DMS53 treated with DMSO at 0.1 percent for 48 hours (cell line): Measurements from ENCODE around the gene PSG7.
"Not testable (repeated sequence)": the region's sequence is repeated elsewhere in the genome, so short reads cannot be mapped to it uniquely, and the experiment has no call there.

ENCODE experiments used
- DNase-seq: peaks from one replicate; lab custom pipeline; 2025; ENCODE audit not compliant: unreplicated experiment; lab: John Stamatoyannopoulos, UW

PSG7 gene

GRCh38 chr19:42916931-42917330 lies 20.1 kb downstream of the PSG7 start:
- DNase-seq = not testable (repeated sequence)

DNA sequence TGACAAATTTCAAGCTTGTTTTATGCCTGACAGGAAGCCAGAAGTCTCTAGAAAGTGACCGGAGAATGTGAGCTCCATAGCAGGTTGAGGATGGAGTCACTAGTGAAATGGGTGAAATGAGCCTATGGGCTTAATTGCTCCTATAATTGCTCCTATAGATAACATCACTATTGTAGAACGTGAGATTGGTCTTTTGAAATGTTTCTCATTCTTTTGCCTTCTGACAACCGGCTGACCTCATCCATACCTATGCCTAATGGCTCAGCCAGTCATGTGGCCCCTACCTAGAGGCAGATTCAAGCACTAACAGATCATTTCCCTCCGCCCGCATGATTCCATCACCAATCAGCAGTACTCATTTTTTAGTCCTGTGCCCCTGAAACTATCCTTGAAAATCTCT lies 23.5 kb downstream of the PSG7 start:
- not testable (repeated sequence) for DNase-seq

GRCh38 chr19:42912941-42913340 lies 24.1 kb downstream of the PSG7 start:
- DNase-seq = not testable (repeated sequence)

- DNase-seq = not testable (repeated sequence)
These were observed 25.3 kb downstream of the PSG7 start for GRCh38 chr19:42911731-42912130.

DNA sequence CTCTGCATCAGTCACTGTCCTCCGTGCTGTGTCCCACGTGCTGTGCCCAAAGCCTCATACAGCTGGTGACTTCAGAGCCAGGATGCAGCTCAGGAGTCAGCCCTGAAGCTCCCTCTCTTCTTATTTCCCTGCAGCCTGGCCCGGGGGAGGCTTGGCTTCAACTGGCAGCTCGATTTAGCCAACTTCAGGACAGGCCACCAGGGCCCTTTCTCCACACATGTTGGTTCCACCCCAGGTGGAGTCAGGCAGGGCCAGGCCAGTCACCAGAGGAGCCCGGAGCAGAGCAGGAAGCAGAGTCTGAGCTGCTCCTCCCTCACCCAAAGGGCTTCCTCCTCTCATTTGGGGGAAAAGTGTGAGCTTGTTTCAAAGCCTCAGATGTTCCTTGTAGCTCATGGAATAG lies 30.8 kb downstream of the PSG7 start:
- DNase-seq = not testable (repeated sequence)

DNA sequence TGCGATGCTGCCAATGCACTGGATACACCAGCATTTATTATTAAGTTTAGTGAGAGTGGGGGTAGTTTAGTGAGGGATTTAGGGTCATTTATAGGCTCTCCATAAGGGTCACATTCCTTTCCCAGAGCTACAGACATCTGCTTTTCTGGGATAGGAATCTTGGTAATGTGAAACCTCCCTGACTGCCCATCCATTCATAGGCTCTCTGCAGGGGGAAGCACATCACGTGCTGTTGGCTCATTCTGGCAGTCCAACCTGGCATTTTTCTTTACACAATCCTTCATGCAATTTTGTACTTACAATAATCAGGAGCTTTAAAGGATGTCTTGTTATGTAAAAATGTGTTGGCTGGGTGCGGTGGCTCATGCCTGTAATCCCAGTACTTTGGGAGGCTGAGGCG lies 36.4 kb downstream of the PSG7 start:
- DNase-seq = not testable (repeated sequence)

DNA sequence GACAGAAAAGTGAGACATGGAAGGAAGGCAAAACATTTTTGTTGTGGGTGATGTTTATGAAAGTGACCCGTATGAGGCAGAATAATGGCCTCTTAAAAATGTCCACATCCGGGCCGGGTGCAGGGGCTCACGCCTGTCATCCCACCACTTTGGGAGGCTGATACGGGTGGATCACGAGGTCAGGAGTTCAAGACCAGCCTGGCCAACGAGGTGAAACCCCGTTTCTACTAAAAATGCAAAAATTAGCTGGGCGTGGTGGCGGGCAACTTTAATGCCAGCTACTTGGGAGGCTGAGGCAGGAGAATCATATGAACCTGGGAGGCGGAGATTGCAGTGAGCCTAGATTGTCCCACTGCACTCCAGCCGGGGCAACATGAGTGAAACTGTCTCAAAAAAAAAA lies 37.3 kb downstream of the PSG7 start:
- not testable (repeated sequence) for DNase-seq

GRCh38 chr19:42899110-42899509 lies 37.9 kb downstream of the PSG7 start:
- DNase-seq = not testable (repeated sequence)

GRCh38 chr19:42898656-42899055 lies 38.4 kb downstream of the PSG7 start:
- not testable (repeated sequence) for DNase-seq

- DNase-seq = not testable (repeated sequence)
These were observed 39.3 kb downstream of the PSG7 start for GRCh38 chr19:42897729-42898128.

- not testable (repeated sequence) for DNase-seq
These were observed 46.6 kb downstream of the PSG7 start for GRCh38 chr19:42890446-42890845.

DNA sequence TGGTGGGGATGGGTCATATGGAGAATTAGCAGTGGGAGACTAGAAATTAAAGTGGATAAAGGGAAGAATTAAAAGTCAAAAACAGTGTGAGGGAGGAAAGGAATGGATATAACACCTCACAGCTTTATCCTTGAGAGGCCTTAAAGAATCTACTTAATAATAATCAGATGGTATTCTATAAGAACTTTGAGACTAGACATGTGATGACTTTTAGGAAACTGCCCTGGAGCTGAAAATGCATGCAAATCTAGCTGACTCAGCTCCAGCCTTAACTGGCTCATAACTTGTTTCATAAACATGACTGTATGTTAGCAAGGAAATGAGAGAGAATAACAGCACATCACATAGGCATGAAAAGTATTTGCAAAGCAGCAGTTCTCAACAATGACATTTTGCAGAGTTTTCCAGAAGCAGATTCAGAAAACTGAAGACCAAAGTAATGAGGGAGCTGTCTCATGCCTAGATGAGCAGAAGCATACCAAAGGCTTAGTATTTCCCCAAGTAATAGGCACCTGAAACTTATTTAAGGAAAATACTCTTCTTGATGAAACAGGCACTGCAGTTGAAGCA lies 49.0 kb downstream of the PSG7 start:
- DNase-seq = not testable (repeated sequence)

- DNase-seq = not testable (repeated sequence)
These were observed 54.3 kb downstream of the PSG7 start for GRCh38 chr19:42882730-42883129.

- not testable (repeated sequence) for DNase-seq
These were observed 55.0 kb downstream of the PSG7 start for GRCh38 chr19:42882010-42882409.

DNA sequence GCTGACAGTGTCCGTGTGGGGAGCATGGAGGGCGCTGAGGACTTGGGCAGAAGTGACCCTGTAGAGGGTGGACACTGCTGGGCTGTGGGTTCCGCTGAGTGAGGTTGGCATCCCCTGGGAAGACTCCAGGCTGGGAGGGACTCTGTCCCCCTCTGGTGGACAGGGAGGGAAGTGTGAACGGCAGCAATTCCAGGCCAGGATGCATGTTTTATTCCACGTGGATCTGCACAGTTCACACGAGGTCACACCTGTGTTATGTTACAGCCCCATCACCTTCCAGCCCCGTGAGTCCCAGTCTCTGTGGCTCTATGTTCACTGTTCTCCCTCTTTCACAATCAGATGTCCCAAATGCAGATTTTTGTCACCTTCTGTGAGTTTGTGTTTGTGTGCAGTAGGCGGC lies 55.7 kb downstream of the PSG7 start:
- DNase-seq = not testable (repeated sequence)

GRCh38 chr19:42880621-42881020 lies 56.4 kb downstream of the PSG7 start:
- not testable (repeated sequence) for DNase-seq

DNA sequence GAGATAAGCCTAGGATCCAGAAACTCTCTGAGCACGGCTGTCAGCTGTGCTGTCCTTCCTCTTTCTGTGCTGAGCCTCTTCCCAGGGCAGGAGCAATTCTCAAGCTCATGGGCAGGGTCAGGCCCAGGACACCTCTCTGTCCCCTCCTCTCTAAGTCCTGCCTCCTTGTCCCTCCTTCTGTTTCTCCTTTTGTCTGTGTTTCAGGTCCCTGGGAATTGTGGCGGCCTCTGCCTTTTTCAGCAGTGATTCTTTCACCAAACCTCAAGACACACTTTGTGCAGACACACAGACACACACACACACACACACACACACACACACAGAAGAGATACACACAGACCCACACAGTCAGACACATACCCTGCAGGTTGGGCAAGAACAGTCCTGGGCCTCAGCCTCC lies 57.4 kb downstream of the PSG7 start, which contains the start of gene PSG1:
PSG1 (minus strand) TSS at position 101 of the 400 bp plus-strand sequence. CDS start 132 bp downstream, outside the sequence.
- no peak for DNase-seq

DNA sequence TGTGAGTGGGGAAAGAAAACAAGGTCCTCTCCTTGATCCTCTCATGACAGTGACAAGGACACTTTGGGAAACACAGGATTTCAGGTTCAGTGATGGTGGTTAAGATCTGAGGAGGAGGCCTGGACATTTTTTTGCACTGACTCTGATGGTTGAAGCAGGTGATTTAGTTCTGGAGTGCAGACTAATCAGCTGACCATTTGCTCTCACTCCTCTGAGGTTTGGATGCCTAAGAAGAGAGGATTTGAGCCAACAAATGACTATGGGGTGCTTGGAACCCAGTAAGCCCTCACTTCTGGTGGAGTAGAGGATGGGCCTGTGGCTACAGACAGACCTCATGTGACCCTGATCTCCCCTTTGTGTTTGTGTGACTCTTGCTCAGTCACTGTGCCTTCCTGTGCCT lies 60.4 kb downstream of the PSG7 start:
- not testable (repeated sequence) for DNase-seq

DNA sequence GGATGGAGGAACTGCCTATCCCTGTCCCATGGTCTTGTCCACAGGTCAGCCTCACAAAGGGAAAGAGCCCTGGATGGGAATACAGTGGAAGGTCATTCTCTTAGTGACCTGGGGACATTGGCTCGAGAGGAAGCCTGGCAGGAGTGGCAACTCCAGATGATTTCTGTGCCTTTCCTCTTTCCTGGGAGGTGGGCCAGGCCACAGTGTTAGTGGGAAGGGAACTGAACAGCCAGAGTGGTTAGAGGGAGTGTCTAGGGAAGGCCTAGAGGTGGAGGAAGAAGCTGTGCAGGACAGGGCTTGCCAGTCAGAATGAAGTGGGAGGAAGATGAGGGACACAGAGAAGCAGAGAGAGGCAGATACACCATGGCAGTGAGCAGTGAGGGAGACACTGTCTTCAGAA lies 61.1 kb downstream of the PSG7 start:
- not testable (repeated sequence) for DNase-seq

DNA sequence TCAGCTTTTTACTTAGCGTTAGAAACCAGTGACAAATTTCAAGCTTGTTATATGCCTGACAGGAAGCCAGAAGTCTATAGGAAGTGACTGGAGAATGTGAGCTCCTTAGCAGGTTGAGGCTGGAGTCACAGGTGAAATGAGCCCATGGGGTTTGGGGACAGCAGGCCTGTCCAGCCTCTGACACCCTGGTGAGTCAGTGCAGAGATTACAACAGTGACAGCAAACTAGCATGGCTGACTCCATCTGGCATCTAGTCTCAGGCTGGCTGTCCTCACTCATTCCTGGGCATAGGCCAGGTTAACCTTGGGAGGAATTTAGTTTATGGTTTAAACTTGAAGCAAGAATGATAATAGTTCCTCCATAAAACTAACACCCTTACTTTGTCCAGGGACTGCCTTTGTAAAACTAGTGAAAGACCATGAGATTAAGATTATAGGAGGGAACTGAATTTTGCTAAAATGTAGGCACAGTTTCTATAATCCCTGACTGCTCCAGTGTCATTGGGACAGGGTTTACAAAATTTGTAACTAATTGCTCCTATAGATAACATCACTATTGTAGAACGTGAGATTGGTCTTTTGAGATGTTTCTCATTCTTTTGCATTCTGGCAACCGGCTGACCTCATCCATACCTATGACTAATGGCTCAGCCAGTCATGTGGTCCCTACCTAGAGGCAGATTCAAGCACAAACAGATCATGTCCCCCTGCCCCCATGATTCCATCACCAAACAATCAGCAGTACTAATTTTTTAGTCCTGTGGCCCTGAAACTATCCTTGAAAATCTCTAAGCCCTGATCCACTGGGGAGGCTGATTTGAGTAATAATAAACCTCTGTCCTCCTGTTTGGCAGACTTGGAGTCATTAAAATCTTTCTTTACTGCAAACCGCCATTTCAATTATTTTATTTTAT lies 61.9 kb downstream of the PSG7 start:
- not testable (repeated sequence) for DNase-seq

DNA sequence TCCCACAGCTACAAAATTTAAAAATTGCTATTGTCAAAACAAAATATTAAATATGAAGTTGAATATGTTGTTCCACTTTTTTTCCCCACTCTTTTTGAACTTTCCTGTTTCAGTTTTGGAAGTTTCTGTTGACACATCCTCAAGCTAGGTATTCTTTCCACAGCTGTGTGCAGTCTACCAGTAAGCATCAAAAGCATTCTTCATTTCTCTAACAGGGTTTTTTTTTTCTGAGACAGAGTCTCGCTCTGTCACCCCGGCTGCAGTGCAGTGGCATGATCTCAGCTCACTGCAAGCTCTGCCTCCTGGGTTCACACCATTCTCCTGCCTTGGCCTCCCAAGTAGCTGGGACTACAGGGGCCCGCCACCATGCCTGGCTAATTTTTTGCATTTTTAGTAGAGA lies 62.9 kb downstream of the PSG7 start:
- not testable (repeated sequence) for DNase-seq
